Hepatocyte (in vitro differentiated cells): ENCODE data around the gene DDX20. TPM values are rescaled to one million over a fixed set of nuclear protein-coding genes. Genes with fewer than 3 reads are reported as not detected.

Experiments used
- DNase-seq: peaks from one replicate; pipeline ENCODE4 v3.0.0-alpha.2; 2016; ENCODE audit warnings: low spot score
- H2AFZ ChIP-seq: fragments of 200-600 bp; sonication (generic); 2 replicates; pipeline ENCODE4 v1.6.0; 2016; ENCODE audit warnings: antibody characterized with exemption, mild to moderate bottlenecking
- H3K27ac ChIP-seq: fragments of 200-600 bp; sonication (generic); 2 replicates; pipeline ENCODE4 v1.5.1; 2016; ENCODE audit warnings: mild to moderate bottlenecking
- H3K27me3 ChIP-seq: fragments of 200-600 bp; sonication (generic); 2 replicates; pipeline ENCODE4 v1.6.1; 2016
- H3K36me3 ChIP-seq: fragments of 200-600 bp; sonication (generic); replicated peaks from 2 replicates; pipeline ENCODE4 v1.5.1; 2016; ENCODE audit warnings: low read depth; ENCODE audit not compliant: insufficient read depth
- H3K4me1 ChIP-seq: fragments of 200-600 bp; sonication (generic); 2 replicates; pipeline ENCODE4 v1.5.1; 2016; ENCODE audit warnings: mild to moderate bottlenecking, moderate library complexity; ENCODE audit not compliant: insufficient read depth
- H3K4me2 ChIP-seq: fragments of 200-600 bp; sonication (generic); 2 replicates; pipeline ENCODE4 v1.6.0; 2016
- H3K4me3 ChIP-seq: fragments of 200-600 bp; sonication (generic); 2 replicates; pipeline ENCODE4 v1.5.1; 2016; ENCODE audit warnings: mild to moderate bottlenecking
- H3K79me2 ChIP-seq: fragments of 200-600 bp; sonication (generic); 2 replicates; pipeline ENCODE4 v1.6.0; 2017; ENCODE audit warnings: mild to moderate bottlenecking
- H3K9me2 ChIP-seq: fragments of 200-600 bp; sonication (generic); replicated peaks from 2 replicates; pipeline ENCODE4 v1.6.0; 2017; ENCODE audit warnings: mild to moderate bottlenecking; ENCODE audit not compliant: insufficient read depth
- H3K9me3 ChIP-seq: fragments of 200-600 bp; sonication (generic); 2 replicates; pipeline ENCODE4 v1.5.1; 2016; ENCODE audit warnings: low read depth, mild to moderate bottlenecking
- H4K20me1 ChIP-seq: fragments of 200-600 bp; sonication (generic); 2 replicates; pipeline ENCODE4 v1.6.0; 2016; ENCODE audit warnings: mild to moderate bottlenecking; ENCODE audit not compliant: insufficient read depth, poor library complexity, severe bottlenecking
- EZH2 ChIP-seq: fragments of 200-600 bp; sonication (generic); IDR thresholded peaks from 2 replicates; pipeline ENCODE4 v1.6.1; 2016; ENCODE audit warnings: antibody characterized with exemption, mild to moderate bottlenecking, borderline replicate concordance
- EZH2phosphoT487 ChIP-seq: fragments of 200-600 bp; sonication (generic); IDR thresholded peaks from one replicate; pipeline ENCODE4 v1.6.1; 2018; ENCODE audit warnings: antibody characterized with exemption, mild to moderate bottlenecking, low read depth, moderate library complexity; ENCODE audit not compliant: unreplicated experiment, severe bottlenecking
- WGBS: methylation state at CpG from one replicate; pipeline ENCODE4 v1.1.6; 2016; ENCODE audit warnings: low lambda C conversion rate; ENCODE audit errors: missing lambda C conversion rate; 5-methylcytosine and 5-hydroxymethylcytosine counted together
- polyA plus RNA-seq: library from polyadenylated mRNA; unstranded; fragments of >200 nt; fragmentation: Nextera tagmentation; extraction: Ambion mirVana; gene quantifications from 2 replicates; pipeline ENCODE4 v1.2.1, GENCODE V29; 2016
- total RNA-seq: library from RNA; depleted of rRNA; stranded (reverse); fragments of >200 nt; gene quantifications from 2 replicates; pipeline ENCODE4 v1.2.3, GENCODE V29; 2014
- TF ChIP-seq, protein P1 (sequence below): fragments of 200-600 bp; sonication (generic); IDR thresholded peaks from 2 replicates; pipeline ENCODE4 v1.5.1; 2016; ENCODE audit warnings: antibody characterized with exemption, mild to moderate bottlenecking; ENCODE audit not compliant: poor library complexity

Gene DDX20
- total and polyA plus RNA-seq, 2 experiments from 2014 or later: 6.7 to 19.4 TPM

DNA sequence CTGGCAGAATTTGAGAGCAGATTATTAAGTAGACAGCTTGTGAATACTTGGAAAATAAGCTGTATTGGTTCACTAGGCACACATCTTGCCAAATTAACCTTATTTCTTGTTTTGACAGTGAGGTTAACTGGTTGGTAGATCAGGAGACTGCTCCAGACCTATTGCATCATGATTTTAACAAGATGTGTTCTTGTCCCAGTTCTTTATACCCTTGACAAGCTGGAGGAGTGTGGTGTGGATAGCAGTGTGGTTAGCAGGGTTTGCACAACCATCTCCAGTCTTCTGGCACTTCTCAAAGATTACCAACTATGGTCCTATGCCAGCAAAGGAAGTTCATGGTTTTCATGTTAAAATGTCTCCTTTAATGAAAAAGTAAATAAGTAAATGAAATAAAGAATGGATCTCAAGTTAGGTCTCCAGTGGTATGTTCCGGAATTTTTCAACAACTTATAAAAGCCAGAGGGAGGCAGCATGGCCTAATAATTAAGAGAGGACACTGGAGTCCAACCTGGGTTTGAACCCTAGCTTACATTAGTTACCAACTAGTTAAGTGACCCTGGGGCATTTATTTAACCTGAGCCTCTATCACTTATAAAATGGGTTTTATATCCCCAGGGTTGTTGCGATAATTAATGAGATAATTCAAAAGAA is 34.1 kb downstream of the DDX20 start:
- Histone ChIP-seq H3K9me2 (no peaks in the 10 kb centered on the region), H2AFZ (no peak overlapping the region), H3K4me1 (no peaks in the 10 kb centered on the region), H3K4me2 (no peak overlapping the region), H3K9me3 (no peaks in the 10 kb centered on the region), H3K79me2 (no peaks in the 10 kb centered on the region), H3K36me3 (no peaks in the 10 kb centered on the region), H3K27me3 (no peaks in the 10 kb centered on the region), H3K4me3 (no peak overlapping the region), H4K20me1 (no peaks in the 10 kb centered on the region), H3K27ac (no peak overlapping the region)
- WGBS: 95% methylated on average over 2 of the region's 2 CpGs
- no peak for DNase-seq
- TF ChIP-seq EZH2phosphoT487: no peak
- TF ChIP-seq EZH2: no peak
- TF ChIP-seq, protein P1, sequence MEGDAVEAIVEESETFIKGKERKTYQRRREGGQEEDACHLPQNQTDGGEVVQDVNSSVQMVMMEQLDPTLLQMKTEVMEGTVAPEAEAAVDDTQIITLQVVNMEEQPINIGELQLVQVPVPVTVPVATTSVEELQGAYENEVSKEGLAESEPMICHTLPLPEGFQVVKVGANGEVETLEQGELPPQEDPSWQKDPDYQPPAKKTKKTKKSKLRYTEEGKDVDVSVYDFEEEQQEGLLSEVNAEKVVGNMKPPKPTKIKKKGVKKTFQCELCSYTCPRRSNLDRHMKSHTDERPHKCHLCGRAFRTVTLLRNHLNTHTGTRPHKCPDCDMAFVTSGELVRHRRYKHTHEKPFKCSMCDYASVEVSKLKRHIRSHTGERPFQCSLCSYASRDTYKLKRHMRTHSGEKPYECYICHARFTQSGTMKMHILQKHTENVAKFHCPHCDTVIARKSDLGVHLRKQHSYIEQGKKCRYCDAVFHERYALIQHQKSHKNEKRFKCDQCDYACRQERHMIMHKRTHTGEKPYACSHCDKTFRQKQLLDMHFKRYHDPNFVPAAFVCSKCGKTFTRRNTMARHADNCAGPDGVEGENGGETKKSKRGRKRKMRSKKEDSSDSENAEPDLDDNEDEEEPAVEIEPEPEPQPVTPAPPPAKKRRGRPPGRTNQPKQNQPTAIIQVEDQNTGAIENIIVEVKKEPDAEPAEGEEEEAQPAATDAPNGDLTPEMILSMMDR: peak; percentile 17

GRCh38 chr1:111791776-111792175 is 36.1 kb downstream of the DDX20 start:
- Histone ChIP-seq H3K36me3 (no peaks in the 10 kb centered on the region), H3K79me2 (no peaks in the 10 kb centered on the region), H3K27me3 (no peaks in the 10 kb centered on the region), H3K4me3 (no peak overlapping the region), H3K9me2 (no peaks in the 10 kb centered on the region), H4K20me1 (no peaks in the 10 kb centered on the region), H2AFZ (no peak overlapping the region), H3K4me2 (no peak overlapping the region), H3K27ac (no peak overlapping the region), H3K9me3 (no peaks in the 10 kb centered on the region), H3K4me1 (no peaks in the 10 kb centered on the region)
- no peak for DNase-seq
- 76% methylated on average over 6 of the region's 6 CpGs for WGBS
- TF ChIP-seq EZH2 (no peak), EZH2phosphoT487 (no peak)
- TF ChIP-seq, protein P1: no peak

DNA sequence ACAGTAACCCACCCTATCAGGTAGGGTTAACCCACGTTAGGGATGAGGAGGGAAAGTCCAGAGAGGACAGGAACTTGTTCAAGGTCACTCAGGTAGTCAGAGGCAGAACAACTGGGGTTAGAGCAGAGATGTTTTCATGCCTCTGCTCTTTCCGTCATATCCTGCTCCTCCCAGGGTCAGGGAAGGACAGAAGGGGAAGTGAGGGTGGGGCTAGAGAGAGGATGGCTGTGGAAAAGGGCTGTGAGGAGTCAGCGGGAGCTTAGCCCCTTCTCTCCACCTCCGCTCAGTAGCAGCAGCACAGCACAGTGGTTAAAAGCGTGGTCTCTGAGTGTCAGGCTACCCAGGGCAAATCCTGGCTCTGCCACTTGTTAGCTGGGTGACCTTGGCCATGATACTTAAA is 36.5 kb downstream of the DDX20 start:
- Histone ChIP-seq H3K4me3 (no peak overlapping the region), H3K27me3 (no peaks in the 10 kb centered on the region), H3K27ac (no peak overlapping the region), H3K9me3 (no peaks in the 10 kb centered on the region), H3K79me2 (no peaks in the 10 kb centered on the region), H4K20me1 (no peaks in the 10 kb centered on the region), H2AFZ (no peak overlapping the region), H3K4me1 (no peaks in the 10 kb centered on the region), H3K9me2 (no peaks in the 10 kb centered on the region), H3K36me3 (no peaks in the 10 kb centered on the region), H3K4me2 (no peak overlapping the region)
- TF ChIP-seq, protein P1: no peak
- TF ChIP-seq EZH2phosphoT487 (no peak), EZH2 (no peak)
- DNase-seq: no peak
- 57% methylated on average over 5 of the region's 5 CpGs for WGBS
